ENCODE measurements around the gene TUBB4B. TPM values are rescaled to one million over a fixed set of nuclear protein-coding genes. Genes with fewer than 3 reads are reported as not detected.

The TUBB4B gene
- total and polyA plus RNA-seq, 2 of the 4 experiments (the other 2 are of a cell fraction): 237 to 529 TPM

Other genes with a start within 250 kb of the TUBB4B start
- gene PAXX, start 248.9 kb upstream of the TUBB4B start, total RNA-seq (2012; rRNA removed): 4.4 and 5.7 TPM in 2 replicates
- 24.6 and 30.2 TPM in 2 replicates for gene PAXX, start 248.9 kb upstream of the TUBB4B start, polyA plus RNA-seq (2012; rRNA removed)
- gene CLIC3, start 244.7 kb upstream of the TUBB4B start, total RNA-seq (2012; rRNA removed): 0.18 and 0.28 TPM in 2 replicates
- gene CLIC3, start 244.7 kb upstream of the TUBB4B start, polyA plus RNA-seq (2012; rRNA removed): 1.7 and 2.1 TPM in 2 replicates
- 3.8 and 4.4 TPM in 2 replicates for gene ABCA2, start 213.1 kb upstream of the TUBB4B start, total RNA-seq (2012; rRNA removed)
- 46.0 and 52.3 TPM in 2 replicates for gene ABCA2, start 213.1 kb upstream of the TUBB4B start, polyA plus RNA-seq (2012; rRNA removed)
- not detected in 2 replicates for gene FUT7, start 209.2 kb upstream of the TUBB4B start, total RNA-seq (2012; rRNA removed)
- not detected in 2 replicates for gene FUT7, start 209.2 kb upstream of the TUBB4B start, polyA plus RNA-seq (2012; rRNA removed)
- 2.7 and 2.8 TPM in 2 replicates for gene NPDC1, start 195.1 kb upstream of the TUBB4B start, total RNA-seq (2012; rRNA removed)
- gene NPDC1, start 195.1 kb upstream of the TUBB4B start, polyA plus RNA-seq (2012; rRNA removed): 58.1 and 74.0 TPM in 2 replicates
- not detected in 2 replicates for gene ENTPD2, start 187.2 kb upstream of the TUBB4B start, total RNA-seq (2012; rRNA removed)
- not detected in 2 replicates for gene ENTPD2, start 187.2 kb upstream of the TUBB4B start, polyA plus RNA-seq (2012; rRNA removed)
- gene SAPCD2, start 170.7 kb upstream of the TUBB4B start, total RNA-seq (2012; rRNA removed): 3.3 and 3.4 TPM in 2 replicates
- gene SAPCD2, start 170.7 kb upstream of the TUBB4B start, polyA plus RNA-seq (2012; rRNA removed): 4.9 and 6.4 TPM in 2 replicates
- 2.3 and 2.5 TPM in 2 replicates for gene UAP1L1, start 163.8 kb upstream of the TUBB4B start, total RNA-seq (2012; rRNA removed)
- gene UAP1L1, start 163.8 kb upstream of the TUBB4B start, polyA plus RNA-seq (2012; rRNA removed): 8.7 and 9.8 TPM in 2 replicates
- gene MAN1B1, start 154.3 kb upstream of the TUBB4B start, total RNA-seq (2012; rRNA removed): 25.0 and 28.7 TPM in 2 replicates
- gene MAN1B1, start 154.3 kb upstream of the TUBB4B start, polyA plus RNA-seq (2012; rRNA removed): 49.8 and 55.1 TPM in 2 replicates
- 14.2 and 14.9 TPM in 2 replicates for gene DPP7, start 126.6 kb upstream of the TUBB4B start, total RNA-seq (2012; rRNA removed)
- gene DPP7, start 126.6 kb upstream of the TUBB4B start, polyA plus RNA-seq (2012; rRNA removed): 76.4 and 88.2 TPM in 2 replicates
- gene GRIN1, start 102.1 kb upstream of the TUBB4B start, total RNA-seq (2012; rRNA removed): not detected in 2 replicates
- gene GRIN1, start 102.1 kb upstream of the TUBB4B start, polyA plus RNA-seq (2012; rRNA removed): 0.04 and 0.09 TPM in 2 replicates
- not detected in 2 replicates for gene LRRC26, start 71.2 kb upstream of the TUBB4B start, total RNA-seq (2012; rRNA removed)
- not detected in 2 replicates for gene LRRC26, start 71.2 kb upstream of the TUBB4B start, polyA plus RNA-seq (2012; rRNA removed)
- gene TMEM210, start 69.2 kb upstream of the TUBB4B start, total RNA-seq (2012; rRNA removed): not detected in 2 replicates
- not detected in 2 replicates for gene TMEM210, start 69.2 kb upstream of the TUBB4B start, polyA plus RNA-seq (2012; rRNA removed)
- gene ANAPC2, start 52.7 kb upstream of the TUBB4B start, total RNA-seq (2012; rRNA removed): 9.3 and 9.4 TPM in 2 replicates
- 29.5 and 34.3 TPM in 2 replicates for gene ANAPC2, start 52.7 kb upstream of the TUBB4B start, polyA plus RNA-seq (2012; rRNA removed)
- gene SSNA1, start 52.6 kb upstream of the TUBB4B start, total RNA-seq (2012; rRNA removed): 55.7 and 63.9 TPM in 2 replicates
- gene SSNA1, start 52.6 kb upstream of the TUBB4B start, polyA plus RNA-seq (2012; rRNA removed): 86.7 and 107 TPM in 2 replicates
- gene TPRN, start 40.5 kb upstream of the TUBB4B start, total RNA-seq (2012; rRNA removed): 1.7 and 1.8 TPM in 2 replicates
- 5.3 and 7.1 TPM in 2 replicates for gene TPRN, start 40.5 kb upstream of the TUBB4B start, polyA plus RNA-seq (2012; rRNA removed)
- gene TMEM203, start 35.6 kb upstream of the TUBB4B start, total RNA-seq (2012; rRNA removed): 18.8 and 20.8 TPM in 2 replicates
- gene TMEM203, start 35.6 kb upstream of the TUBB4B start, polyA plus RNA-seq (2012; rRNA removed): 39.1 and 40.6 TPM in 2 replicates
- 0.90 and 1.1 TPM in 2 replicates for gene NDOR1, start 35.6 kb upstream of the TUBB4B start, total RNA-seq (2012; rRNA removed)
- 10.6 and 14.0 TPM in 2 replicates for gene NDOR1, start 35.6 kb upstream of the TUBB4B start, polyA plus RNA-seq (2012; rRNA removed)
- gene RNF208, start 19.0 kb upstream of the TUBB4B start, total RNA-seq (2012; rRNA removed): not detected in 2 replicates
- gene RNF208, start 19.0 kb upstream of the TUBB4B start, polyA plus RNA-seq (2012; rRNA removed): 1.2 and 1.6 TPM in 2 replicates
- 0.18 TPM in 1 of 2 replicates, not detected in the other for gene CYSRT1, start 16.1 kb upstream of the TUBB4B start, total RNA-seq (2012; rRNA removed)
- gene CYSRT1, start 16.1 kb upstream of the TUBB4B start, polyA plus RNA-seq (2012; rRNA removed): 0.84 and 0.93 TPM in 2 replicates
- not detected in 2 replicates for gene RNF224, start 13.8 kb upstream of the TUBB4B start, total RNA-seq (2012; rRNA removed)
- gene RNF224, start 13.8 kb upstream of the TUBB4B start, polyA plus RNA-seq (2012; rRNA removed): not detected in 2 replicates
- gene SLC34A3, start 10.4 kb upstream of the TUBB4B start, total RNA-seq (2012; rRNA removed): not detected in 2 replicates
- not detected in 2 replicates for gene SLC34A3, start 10.4 kb upstream of the TUBB4B start, polyA plus RNA-seq (2012; rRNA removed)
- gene STPG3, start 10.0 kb downstream of the TUBB4B start, total RNA-seq (2012; rRNA removed): not detected in 2 replicates
- not detected in 2 replicates for gene STPG3, start 10.0 kb downstream of the TUBB4B start, polyA plus RNA-seq (2012; rRNA removed)
- 36.7 and 36.9 TPM in 2 replicates for gene NELFB, start 14.0 kb downstream of the TUBB4B start, total RNA-seq (2012; rRNA removed)
- 65.1 and 66.0 TPM in 2 replicates for gene NELFB, start 14.0 kb downstream of the TUBB4B start, polyA plus RNA-seq (2012; rRNA removed)
- 9.7 and 11.4 TPM in 2 replicates for gene TOR4A, start 36.4 kb downstream of the TUBB4B start, total RNA-seq (2012; rRNA removed)
- gene TOR4A, start 36.4 kb downstream of the TUBB4B start, polyA plus RNA-seq (2012; rRNA removed): 22.9 and 28.4 TPM in 2 replicates
- not detected in 2 replicates for gene NRARP, start 61.0 kb downstream of the TUBB4B start, total RNA-seq (2012; rRNA removed)
- gene NRARP, start 61.0 kb downstream of the TUBB4B start, polyA plus RNA-seq (2012; rRNA removed): 0.15 and 0.39 TPM in 2 replicates
- gene EXD3, start 181.9 kb downstream of the TUBB4B start, total RNA-seq (2012; rRNA removed): 1.1 and 1.7 TPM in 2 replicates
- gene EXD3, start 181.9 kb downstream of the TUBB4B start, polyA plus RNA-seq (2012; rRNA removed): 7.4 and 10.2 TPM in 2 replicates
- gene NOXA1, start 182.1 kb downstream of the TUBB4B start, total RNA-seq (2012; rRNA removed): not detected in 2 replicates
- 0.16 and 0.17 TPM in 2 replicates for gene NOXA1, start 182.1 kb downstream of the TUBB4B start, polyA plus RNA-seq (2012; rRNA removed)
- gene ENTPD8, start 200.1 kb downstream of the TUBB4B start, total RNA-seq (2012; rRNA removed): not detected in 2 replicates
- gene ENTPD8, start 200.1 kb downstream of the TUBB4B start, polyA plus RNA-seq (2012; rRNA removed): 0.07 TPM in 2 replicates
- 7.7 and 10.0 TPM in 2 replicates for gene NSMF, start 218.0 kb downstream of the TUBB4B start, total RNA-seq (2012; rRNA removed)
- gene NSMF, start 218.0 kb downstream of the TUBB4B start, polyA plus RNA-seq (2012; rRNA removed): 40.9 and 45.9 TPM in 2 replicates

All from IMR-90 (cell line).